ENCODE results near the gene DHRS3. TPM values are rescaled to one million over a fixed set of nuclear protein-coding genes. Genes with fewer than 3 reads are reported as not detected.

Gene DHRS3
- total and polyA plus RNA-seq, 2 of the 13 experiments (the other 11 are each of a cell fraction or from before 2014, with no cell fraction given) = 48.5 to 90.5 TPM

- TF ChIP-seq PAXIP1 (CRISPR knock-in tag; conservative IDR thresholded peaks at IDR 0.05) = peak; percentile 95
- TF ChIP-seq ZBTB21 (CRISPR knock-in tag; IDR thresholded peaks at IDR 0.05) = no peak
- peak; percentile 75; the same call in 1 of the 2 replicates for TF ChIP-seq TMF1 (CRISPR knock-in tag; IDR thresholded peaks at IDR 0.05; ENCODE audit: low read depth)
- no peak; the same call in 1 of the 2 replicates for TF ChIP-seq ZNF598 (CRISPR knock-in tag; IDR thresholded peaks at IDR 0.05; ENCODE audit: borderline replicate concordance)
- TF ChIP-seq ZNF761 (CRISPR knock-in tag; conservative IDR thresholded peaks at IDR 0.05) = no peak
- no peak for TF ChIP-seq HOXA5 (CRISPR knock-in tag; IDR thresholded peaks at IDR 0.05)
- peak; percentile 76; the same call in 1 of the 2 replicates for TF ChIP-seq ZFX (CRISPR knock-in tag; IDR thresholded peaks at IDR 0.05; ENCODE audit: low read depth)
- peak; percentile 84; the same call in 1 of the 2 replicates for TF ChIP-seq SIX1 (CRISPR knock-in tag; IDR thresholded peaks at IDR 0.05; ENCODE audit: borderline replicate concordance)
- TF ChIP-seq MAFF (IDR thresholded peaks at IDR 0.05; ENCODE audit: low read depth, low read length) = no peak
- peak; percentile 32; the same call in 1 of the 2 replicates for TF ChIP-seq KDM4B (CRISPR knock-in tag; IDR thresholded peaks at IDR 0.05)
- peak; percentile 84; the same call in 1 of the 2 replicates for TF ChIP-seq JUN (CRISPR knock-in tag; IDR thresholded peaks at IDR 0.05)
- TF ChIP-seq ZNF30 (CRISPR knock-in tag; IDR thresholded peaks at IDR 0.05) = peak; percentile 60; the same call in 1 of the 2 replicates
- peak; percentile 79 to 82 for TF ChIP-seq POLR2A (IDR thresholded peaks at IDR 0.05; ENCODE audit: insufficient read depth in 1 of 2, low read depth in 2 of 2, low read length in 2 of 2)
- TF ChIP-seq ZMYM4 (CRISPR knock-in tag; IDR thresholded peaks at IDR 0.05) = peak; percentile 19; the same call in 1 of the 2 replicates
- peak; percentile 62; the same call in 1 of the 2 replicates for TF ChIP-seq MXD1 (CRISPR knock-in tag; IDR thresholded peaks at IDR 0.05)
- 0 out of 2 replicates have a peak, but pooled peaks have one; percentile 39 for TF ChIP-seq DNMT1 (CRISPR knock-in tag; IDR thresholded peaks at IDR 0.05)
- TF ChIP-seq, protein P1, sequence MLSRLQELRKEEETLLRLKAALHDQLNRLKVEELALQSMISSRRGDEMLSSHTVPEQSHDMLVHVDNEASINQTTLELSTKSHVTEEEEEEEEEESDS (CRISPR knock-in tag; IDR thresholded peaks at IDR 0.05; ENCODE audit: borderline replicate concordance) = peak; percentile 87; the same call in 1 of the 2 replicates
- TF ChIP-seq MEIS1 (CRISPR knock-in tag; IDR thresholded peaks at IDR 0.05; ENCODE audit: borderline replicate concordance) = 0 out of 2 replicates have a peak, but pooled peaks have one; percentile 59
- TF ChIP-seq ZNF160 (CRISPR knock-in tag; IDR thresholded peaks at IDR 0.05) = 0 out of 2 replicates have a peak, but pooled peaks have one; percentile 22
- peak; percentile 82 for TF ChIP-seq ZNF564 (CRISPR knock-in tag; IDR thresholded peaks at IDR 0.05)
- TF ChIP-seq ZNF563 (CRISPR knock-in tag; IDR thresholded peaks at IDR 0.05) = no peak
- TF ChIP-seq MYC (CRISPR knock-in tag; IDR thresholded peaks at IDR 0.05; ENCODE audit: borderline replicate concordance) = peak; percentile 57; the same call in 1 of the 2 replicates
- TF ChIP-seq, protein P2, sequence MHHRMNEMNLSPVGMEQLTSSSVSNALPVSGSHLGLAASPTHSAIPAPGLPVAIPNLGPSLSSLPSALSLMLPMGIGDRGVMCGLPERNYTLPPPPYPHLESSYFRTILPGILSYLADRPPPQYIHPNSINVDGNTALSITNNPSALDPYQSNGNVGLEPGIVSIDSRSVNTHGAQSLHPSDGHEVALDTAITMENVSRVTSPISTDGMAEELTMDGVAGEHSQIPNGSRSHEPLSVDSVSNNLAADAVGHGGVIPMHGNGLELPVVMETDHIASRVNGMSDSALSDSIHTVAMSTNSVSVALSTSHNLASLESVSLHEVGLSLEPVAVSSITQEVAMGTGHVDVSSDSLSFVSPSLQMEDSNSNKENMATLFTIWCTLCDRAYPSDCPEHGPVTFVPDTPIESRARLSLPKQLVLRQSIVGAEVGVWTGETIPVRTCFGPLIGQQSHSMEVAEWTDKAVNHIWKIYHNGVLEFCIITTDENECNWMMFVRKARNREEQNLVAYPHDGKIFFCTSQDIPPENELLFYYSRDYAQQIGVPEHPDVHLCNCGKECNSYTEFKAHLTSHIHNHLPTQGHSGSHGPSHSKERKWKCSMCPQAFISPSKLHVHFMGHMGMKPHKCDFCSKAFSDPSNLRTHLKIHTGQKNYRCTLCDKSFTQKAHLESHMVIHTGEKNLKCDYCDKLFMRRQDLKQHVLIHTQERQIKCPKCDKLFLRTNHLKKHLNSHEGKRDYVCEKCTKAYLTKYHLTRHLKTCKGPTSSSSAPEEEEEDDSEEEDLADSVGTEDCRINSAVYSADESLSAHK (CRISPR knock-in tag; IDR thresholded peaks at IDR 0.05; ENCODE audit: borderline replicate concordance) = 0 out of 2 replicates have a peak, but pooled peaks have one; percentile 16
These were observed 1.9 kb downstream of the DHRS3 start (continued) for GRCh38 chr1:12615865-12616708.
